Mucosa of descending colon (tissue), 3 donors: Measurements from ENCODE around the gene DDX19B. TPM values are rescaled to one million over a fixed set of nuclear protein-coding genes. Genes with fewer than 3 reads are reported as not detected.

ENCODE experiments used
- ATAC-seq: fragments of 200-7000 bp; cut with Tn5 transposase; one replicate; pipeline ENCODE4 v1.9.1; 2020; ENCODE audit warnings: mild to moderate bottlenecking, moderate library complexity
- DNase-seq, 3 donors: peaks; one replicate each; pipeline ENCODE4 v3.0.0-alpha.2; 2020
- H3K36me3 ChIP-seq: fragments of 200-600 bp; one replicate; pipeline ENCODE4 v1.8.0; 2021; ENCODE audit warnings: low read depth, mild to moderate bottlenecking
- H3K4me1 ChIP-seq: fragments of 200-600 bp; one replicate; pipeline ENCODE4 v1.8.0; 2021; ENCODE audit warnings: low read depth, mild to moderate bottlenecking
- H3K4me3 ChIP-seq: fragments of 200-600 bp; one replicate; pipeline ENCODE4 v1.8.0; 2021; ENCODE audit warnings: mild to moderate bottlenecking
- H3K9me3 ChIP-seq: fragments of 200-600 bp; one replicate; pipeline ENCODE4 v1.8.0; 2021; ENCODE audit warnings: mild to moderate bottlenecking
- intact Hi-C, 2 donors: fragments of 100-400 bp; cut with DNase I in 1 of 2; cut with micrococcal nuclease in 1 of 2; formaldehyde crosslinking; loops; one replicate each; pipeline versions ENCODE4 v1.11.0 to v1.11.1; 2022; cut with DNase I, micrococcal nuclease
- total RNA-seq, 3 donors: library from RNA; stranded (reverse); fragmentation: NEBNext Ultra II Directional in 2 of 3; extraction: Animal tissue kit (Norgen Biotek cat#: 25700) in 2 of 3; gene quantifications; one replicate each; pipeline versions ENCODE4 v1.2.1 to v1.2.4, GENCODE V29; 2021 to 2023
- TF ChIP-seq, protein P1 (sequence below): fragments of 200-600 bp; IDR thresholded peaks from one replicate; pipeline ENCODE4 v1.8.0; 2022; ENCODE audit warnings: antibody characterized with exemption, mild to moderate bottlenecking
- donor health status: DM: no; HTN: no; CAD: no; lungs with moderate emphysema.
- donor health status: DM: no; HTN: no; CAD: no.
- donor health status: DM: no; HTN: yes; CAD: no.

Gene DDX19B
- total RNA-seq, 3 donors from 2014 or later: 22.5 to 34.7 (median 28.7) TPM

DNA sequence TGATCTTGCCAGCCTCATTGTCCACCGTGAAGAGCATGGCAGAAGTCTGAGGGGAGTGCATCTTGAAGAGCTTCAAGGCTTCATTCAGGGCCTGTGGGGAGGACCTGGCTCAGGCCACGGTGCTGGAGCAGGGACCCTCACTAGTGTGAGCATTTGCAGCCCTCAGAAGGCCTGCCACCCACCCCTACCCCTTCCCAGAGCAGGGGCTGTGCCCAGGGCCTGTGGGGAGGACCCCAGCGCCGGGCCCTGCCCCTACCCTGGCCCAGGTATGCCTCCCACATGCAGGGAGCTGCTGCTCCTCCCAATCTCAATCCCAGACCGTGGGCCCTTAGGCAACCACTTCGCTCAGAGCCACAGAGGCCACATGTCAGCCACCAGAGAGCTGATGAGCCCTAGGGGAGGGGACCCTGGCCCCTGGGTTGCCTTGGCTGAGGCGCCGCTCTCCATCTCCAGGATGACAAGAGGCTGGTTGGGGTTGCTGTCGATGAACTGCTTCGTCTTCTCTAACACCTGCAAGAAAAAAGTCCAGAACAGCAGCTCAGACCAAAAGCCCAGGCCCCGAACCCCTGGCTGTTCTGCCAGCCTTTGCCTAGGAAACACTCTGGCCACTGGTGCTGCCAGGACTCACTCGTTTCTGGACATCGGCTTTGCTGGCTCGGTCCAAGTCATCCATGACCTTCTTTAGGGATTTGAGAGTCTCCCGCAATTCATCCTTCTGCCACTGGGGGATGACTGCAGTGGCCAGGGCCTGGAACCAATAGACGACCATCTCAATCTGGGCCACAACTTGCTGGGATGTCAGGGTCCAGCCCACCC is 45.5 kb upstream of the DDX19B start:
- ATAC-seq (no peak), DNase-seq (peak in 1 of 3 donors; percentile 63)
- Histone ChIP-seq H3K9me3 (no peaks in the 10 kb centered on the region), H3K36me3 (peaks cover 5% of the 10 kb centered on the region), H3K4me1 (peaks cover 16% of the 10 kb centered on the region), H3K4me3 (no peak overlapping the region)
- intact Hi-C loops: no loop called here
- TF ChIP-seq, protein P1, sequence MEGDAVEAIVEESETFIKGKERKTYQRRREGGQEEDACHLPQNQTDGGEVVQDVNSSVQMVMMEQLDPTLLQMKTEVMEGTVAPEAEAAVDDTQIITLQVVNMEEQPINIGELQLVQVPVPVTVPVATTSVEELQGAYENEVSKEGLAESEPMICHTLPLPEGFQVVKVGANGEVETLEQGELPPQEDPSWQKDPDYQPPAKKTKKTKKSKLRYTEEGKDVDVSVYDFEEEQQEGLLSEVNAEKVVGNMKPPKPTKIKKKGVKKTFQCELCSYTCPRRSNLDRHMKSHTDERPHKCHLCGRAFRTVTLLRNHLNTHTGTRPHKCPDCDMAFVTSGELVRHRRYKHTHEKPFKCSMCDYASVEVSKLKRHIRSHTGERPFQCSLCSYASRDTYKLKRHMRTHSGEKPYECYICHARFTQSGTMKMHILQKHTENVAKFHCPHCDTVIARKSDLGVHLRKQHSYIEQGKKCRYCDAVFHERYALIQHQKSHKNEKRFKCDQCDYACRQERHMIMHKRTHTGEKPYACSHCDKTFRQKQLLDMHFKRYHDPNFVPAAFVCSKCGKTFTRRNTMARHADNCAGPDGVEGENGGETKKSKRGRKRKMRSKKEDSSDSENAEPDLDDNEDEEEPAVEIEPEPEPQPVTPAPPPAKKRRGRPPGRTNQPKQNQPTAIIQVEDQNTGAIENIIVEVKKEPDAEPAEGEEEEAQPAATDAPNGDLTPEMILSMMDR: peak; percentile 27

GRCh38 chr16:70254180-70254964 is 44.6 kb upstream of the DDX19B start:
- H3K36me3 ChIP-seq: peaks cover 5% of the 10 kb centered on the region
- DNase-seq (no peak), ATAC-seq (no peak)
- H3K9me3 ChIP-seq: no peaks in the 10 kb centered on the region
- H3K4me1 ChIP-seq: peaks cover 13% of the 10 kb centered on the region
- TF ChIP-seq, protein P1: no peak
- H3K4me3 ChIP-seq: no peak overlapping the region
- intact Hi-C loops: no loop called here

DNA sequence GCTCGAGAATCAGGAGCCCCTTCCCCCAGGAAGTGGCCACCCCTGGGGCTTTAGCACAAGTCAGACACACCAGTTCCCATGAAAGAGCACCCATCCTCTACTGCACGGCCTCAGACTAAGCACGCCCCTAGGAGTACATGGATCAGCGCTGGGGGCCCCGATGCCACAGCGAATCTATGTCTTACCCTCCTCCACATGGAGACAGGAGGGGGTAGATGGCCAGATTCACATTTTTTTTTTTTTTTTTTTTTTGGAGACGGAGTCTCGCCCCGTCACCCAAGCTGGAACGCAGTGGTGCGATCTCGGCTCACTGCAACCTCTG is 44.1 kb upstream of the DDX19B start:
- TF ChIP-seq, protein P1: no peak
- no peak overlapping the region for H3K4me3 ChIP-seq
- DNase-seq (no peak), ATAC-seq (no peak)
- H3K9me3 ChIP-seq: no peaks in the 10 kb centered on the region
- intact Hi-C loops: no loop called here
- peaks cover 5% of the 10 kb centered on the region for H3K36me3 ChIP-seq
- H3K4me1 ChIP-seq: peaks cover 7% of the 10 kb centered on the region

DNA sequence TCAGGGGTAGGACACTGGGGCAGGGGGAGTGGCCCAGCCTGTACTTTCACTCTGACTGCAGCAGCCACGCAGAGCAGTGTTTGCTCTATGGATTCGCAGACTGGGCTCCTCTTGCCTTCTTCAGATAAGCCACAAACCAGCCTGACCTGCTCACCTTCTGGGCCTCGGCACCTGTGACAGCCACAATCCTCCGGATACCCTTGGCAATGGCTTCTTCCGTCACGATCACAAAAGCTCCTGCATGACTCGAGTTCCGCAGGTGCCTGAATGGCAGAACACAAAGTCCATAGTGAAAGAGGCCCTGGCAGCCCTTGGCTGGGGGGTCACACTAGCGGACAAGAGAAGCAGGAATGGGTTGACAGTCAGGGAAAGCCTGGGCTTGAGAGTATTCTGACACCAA is 43.4 kb upstream of the DDX19B start:
- H3K36me3 ChIP-seq: peaks cover 5% of the 10 kb centered on the region
- DNase-seq (no peak), ATAC-seq (no peak)
- no peak overlapping the region for H3K4me3 ChIP-seq
- H3K9me3 ChIP-seq: no peaks in the 10 kb centered on the region
- H3K4me1 ChIP-seq: peaks cover 2% of the 10 kb centered on the region
- TF ChIP-seq, protein P1: no peak
- intact Hi-C loops: no loop called here

DNA sequence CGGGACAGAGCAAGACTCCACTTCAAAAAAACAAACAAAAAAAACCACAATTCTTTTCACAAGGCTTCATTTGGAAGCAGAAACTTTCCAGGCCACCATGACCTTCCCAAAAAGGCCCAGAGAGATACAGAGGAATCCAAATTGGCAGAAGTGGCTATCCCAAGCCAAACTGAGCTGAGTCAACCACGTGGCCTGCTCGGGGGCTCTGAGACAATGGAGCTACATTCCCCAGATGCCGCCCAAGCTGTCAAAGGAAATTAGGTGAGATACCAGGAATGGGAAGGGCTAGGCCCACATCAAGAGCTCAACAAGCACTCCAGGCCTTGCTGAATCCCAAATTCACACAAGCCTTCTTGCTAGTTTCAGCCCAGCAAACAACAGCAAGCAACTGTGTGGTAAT is 41.6 kb upstream of the DDX19B start:
- H3K4me1 ChIP-seq: no peaks in the 10 kb centered on the region
- intact Hi-C loops: no loop called here

More for the DNA sequence above, 41.6 kb upstream of the DDX19B start:
- H3K36me3 ChIP-seq: peaks cover 5% of the 10 kb centered on the region
- TF ChIP-seq, protein P1: no peak
- DNase-seq (no peak), ATAC-seq (no peak)
- no peak overlapping the region for H3K4me3 ChIP-seq
- no peaks in the 10 kb centered on the region for H3K9me3 ChIP-seq
